Stimulated activated CD8-positive, alpha-beta memory T cell treated with anti-CD3 and anti-CD28 coated beads, Interleukin-4, amount 100 ng/mL, for 1 hour (primary cell): ENCODE data around the gene TPPP3.

ENCODE experiments used
- DNase-seq, 2 donors: peaks; one replicate each; pipeline ENCODE4 v3.0.0-alpha.2; 2020; ENCODE audit warnings: low read depth in 2 of 2, low spot score in 1 of 2

The TPPP3 gene

GRCh38 chr16:67393111-67393787 lies at the start of gene TPPP3:
Gene TPPP3 (minus strand): TSS chr16:67393498. CDS start chr16:67391111, 2,387 bp downstream.
- DNase-seq, result no peak

- DNase-seq, result no peak
These were observed 49.4 kb upstream of the TPPP3 start for GRCh38 chr16:67442581-67443255.

- no peak for DNase-seq
These were observed 48.6 kb upstream of the TPPP3 start for GRCh38 chr16:67441907-67442306.

- no peak for DNase-seq
These were observed 48.0 kb upstream of the TPPP3 start for GRCh38 chr16:67441271-67441753.

- DNase-seq, result no peak
These were observed 45.6 kb upstream of the TPPP3 start for GRCh38 chr16:67438824-67439393.

GRCh38 chr16:67438098-67438791 lies 44.9 kb upstream of the TPPP3 start:
- no peak for DNase-seq

- no peak for DNase-seq
These were observed 44.2 kb upstream of the TPPP3 start for GRCh38 chr16:67437513-67437912.

- no peak for DNase-seq
These were observed 43.4 kb upstream of the TPPP3 start for GRCh38 chr16:67436640-67437193.

- no peak for DNase-seq
These were observed 42.5 kb upstream of the TPPP3 start for GRCh38 chr16:67435758-67436164.

GRCh38 chr16:67433131-67433719 lies 39.9 kb upstream of the TPPP3 start:
- no peak for DNase-seq

GRCh38 chr16:67432506-67432890 lies 39.2 kb upstream of the TPPP3 start:
- no peak for DNase-seq

GRCh38 chr16:67431775-67432505 lies 38.6 kb upstream of the TPPP3 start:
- DNase-seq, result no peak

GRCh38 chr16:67430977-67431774 lies 37.9 kb upstream of the TPPP3 start, which contains the start of gene HSD11B2:
Gene HSD11B2 (plus strand): TSS chr16:67431121. CDS start chr16:67431249, 128 bp downstream.
- no peak for DNase-seq

GRCh38 chr16:67430504-67430976 lies 37.2 kb upstream of the TPPP3 start:
- no peak for DNase-seq

GRCh38 chr16:67429799-67430503 lies 36.7 kb upstream of the TPPP3 start:
- DNase-seq, result no peak

GRCh38 chr16:67429053-67429798 lies 35.9 kb upstream of the TPPP3 start:
- no peak for DNase-seq

GRCh38 chr16:67428146-67428731 lies 34.9 kb upstream of the TPPP3 start:
- no peak for DNase-seq

- DNase-seq, result no peak
These were observed 33.7 kb upstream of the TPPP3 start for GRCh38 chr16:67426950-67427349.
